Measurements from ENCODE around the gene CARMIL3.

The CARMIL3 gene

DNA sequence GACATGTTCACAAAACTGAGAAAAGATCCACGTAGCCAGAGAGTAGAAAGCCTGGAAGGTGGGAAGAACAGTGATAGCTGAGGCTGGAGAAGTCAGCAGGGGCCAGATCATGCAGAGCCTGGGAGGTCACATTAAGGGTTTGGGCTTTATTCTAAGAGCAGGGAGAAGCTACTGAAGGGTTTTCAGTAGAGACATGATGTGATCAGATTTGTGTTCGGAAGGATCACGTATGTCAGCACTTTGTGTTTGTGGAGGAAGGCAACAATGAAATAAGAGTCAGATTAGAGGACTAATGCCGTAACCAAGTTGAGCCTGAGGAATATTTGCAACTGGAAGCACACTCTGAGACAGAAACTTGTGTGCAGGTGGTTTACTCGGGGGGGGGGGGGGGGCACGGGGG lies 38.1 kb downstream of the CARMIL3 start:
- Histone ChIP-seq H3K4me1 (ENCODE audit: insufficient read depth, low read length, severe bottlenecking) (peaks cover 8% of the 10 kb centered on the region), H3K4me2 (ENCODE audit: low read length) (no peak overlapping the region), H3F3A (ENCODE audit: insufficient read depth, low read length) (no peaks in the 10 kb centered on the region), H2AFZ (ENCODE audit: low read length) (no peak overlapping the region), H3K36me3 (ENCODE audit: insufficient read depth, low read length) (no peaks in the 10 kb centered on the region), H3K9me3 (ENCODE audit: low read length) (no peaks in the 10 kb centered on the region), H3K9ac (ENCODE audit: low read length) (no peak overlapping the region), H3K9me2 (ENCODE audit: low read depth, low read length) (no peaks in the 10 kb centered on the region), H4K20me1 (ENCODE audit: insufficient read depth, low read length) (no peaks in the 10 kb centered on the region), H3K79me2 (ENCODE audit: insufficient read depth, low read length) (no peaks in the 10 kb centered on the region), H3K27ac (ENCODE audit: low read depth, low read length, poor library complexity, severe bottlenecking) (no peak overlapping the region), H3K27me3 (ENCODE audit: insufficient read depth, low read length) (no peaks in the 10 kb centered on the region), H3K4me3 (ENCODE audit: low read depth, low read length, poor library complexity, severe bottlenecking) (no peak overlapping the region)
- TF ChIP-seq, protein P1, sequence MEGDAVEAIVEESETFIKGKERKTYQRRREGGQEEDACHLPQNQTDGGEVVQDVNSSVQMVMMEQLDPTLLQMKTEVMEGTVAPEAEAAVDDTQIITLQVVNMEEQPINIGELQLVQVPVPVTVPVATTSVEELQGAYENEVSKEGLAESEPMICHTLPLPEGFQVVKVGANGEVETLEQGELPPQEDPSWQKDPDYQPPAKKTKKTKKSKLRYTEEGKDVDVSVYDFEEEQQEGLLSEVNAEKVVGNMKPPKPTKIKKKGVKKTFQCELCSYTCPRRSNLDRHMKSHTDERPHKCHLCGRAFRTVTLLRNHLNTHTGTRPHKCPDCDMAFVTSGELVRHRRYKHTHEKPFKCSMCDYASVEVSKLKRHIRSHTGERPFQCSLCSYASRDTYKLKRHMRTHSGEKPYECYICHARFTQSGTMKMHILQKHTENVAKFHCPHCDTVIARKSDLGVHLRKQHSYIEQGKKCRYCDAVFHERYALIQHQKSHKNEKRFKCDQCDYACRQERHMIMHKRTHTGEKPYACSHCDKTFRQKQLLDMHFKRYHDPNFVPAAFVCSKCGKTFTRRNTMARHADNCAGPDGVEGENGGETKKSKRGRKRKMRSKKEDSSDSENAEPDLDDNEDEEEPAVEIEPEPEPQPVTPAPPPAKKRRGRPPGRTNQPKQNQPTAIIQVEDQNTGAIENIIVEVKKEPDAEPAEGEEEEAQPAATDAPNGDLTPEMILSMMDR (IDR thresholded peaks at IDR 0.05; ENCODE audit: low read length) = no peak
- TF ChIP-seq EZH2 (IDR thresholded peaks at IDR 0.05; ENCODE audit: borderline replicate concordance, low read length) = no peak

GRCh38 chr14:24092110-24092504 lies 40.3 kb downstream of the CARMIL3 start:
- H3K9me2 ChIP-seq (ENCODE audit: low read depth, low read length) = no peaks in the 10 kb centered on the region
- H3K27ac ChIP-seq (ENCODE audit: low read depth, low read length, poor library complexity, severe bottlenecking) = no peak overlapping the region
- no peaks in the 10 kb centered on the region for H3K27me3 ChIP-seq (ENCODE audit: insufficient read depth, low read length)
- H3K9ac ChIP-seq (ENCODE audit: low read length) = no peak overlapping the region
- no peaks in the 10 kb centered on the region for H3F3A ChIP-seq (ENCODE audit: insufficient read depth, low read length)
- no peak for TF ChIP-seq EZH2 (IDR thresholded peaks at IDR 0.05; ENCODE audit: borderline replicate concordance, low read length)
- TF ChIP-seq, protein P1 (IDR thresholded peaks at IDR 0.05; ENCODE audit: low read length) = no peak
- no peak overlapping the region for H2AFZ ChIP-seq (ENCODE audit: low read length)
- no peaks in the 10 kb centered on the region for H3K36me3 ChIP-seq (ENCODE audit: insufficient read depth, low read length)
- no peak overlapping the region for H3K4me3 ChIP-seq (ENCODE audit: low read depth, low read length, poor library complexity, severe bottlenecking)
- no peaks in the 10 kb centered on the region for H4K20me1 ChIP-seq (ENCODE audit: insufficient read depth, low read length)
- H3K4me1 ChIP-seq (ENCODE audit: insufficient read depth, low read length, severe bottlenecking) = peaks cover 19% of the 10 kb centered on the region
- H3K79me2 ChIP-seq (ENCODE audit: insufficient read depth, low read length) = no peaks in the 10 kb centered on the region
- no peak overlapping the region for H3K4me2 ChIP-seq (ENCODE audit: low read length)
- H3K9me3 ChIP-seq (ENCODE audit: low read length) = no peaks in the 10 kb centered on the region

DNA sequence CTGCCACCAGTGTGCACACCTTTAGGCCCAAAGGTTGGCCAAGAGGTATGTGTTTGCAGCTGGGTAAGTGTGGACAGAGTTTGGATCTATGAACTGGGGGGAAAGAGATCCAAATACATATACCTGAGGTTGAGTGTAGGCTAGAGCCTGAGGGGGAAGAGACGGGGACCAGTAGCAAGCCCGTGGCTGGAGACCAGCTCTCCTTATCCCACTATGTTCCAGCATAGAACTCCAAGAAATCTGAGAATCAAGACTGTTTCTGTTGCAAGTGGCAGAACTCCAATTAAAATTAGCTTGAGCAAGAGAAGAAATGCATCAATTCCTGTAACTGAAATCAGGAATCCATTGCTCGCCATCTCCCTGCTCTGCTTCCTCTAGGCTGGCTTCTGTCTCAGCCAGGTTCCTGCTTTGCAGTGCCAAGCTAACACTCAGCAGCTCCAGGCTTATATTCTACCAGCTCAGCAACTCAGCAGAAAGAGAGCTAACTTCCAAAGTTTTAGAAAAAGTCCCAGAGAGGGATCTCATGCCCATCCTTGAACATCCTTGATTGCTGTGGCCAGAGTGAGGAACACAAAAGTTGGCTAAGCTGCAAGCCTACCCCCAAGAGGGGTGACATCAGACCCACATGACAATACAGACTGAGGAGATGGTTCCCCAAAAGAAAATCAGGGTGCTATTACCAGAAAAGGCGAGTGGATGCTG lies 40.8 kb downstream of the CARMIL3 start:
- Histone ChIP-seq H3K27ac (ENCODE audit: low read depth, low read length, poor library complexity, severe bottlenecking) (no peak overlapping the region), H3K27me3 (ENCODE audit: insufficient read depth, low read length) (no peaks in the 10 kb centered on the region), H3K9ac (ENCODE audit: low read length) (no peak overlapping the region), H3K4me2 (ENCODE audit: low read length) (no peak overlapping the region), H3K79me2 (ENCODE audit: insufficient read depth, low read length) (no peaks in the 10 kb centered on the region), H3F3A (ENCODE audit: insufficient read depth, low read length) (no peaks in the 10 kb centered on the region), H3K4me1 (ENCODE audit: insufficient read depth, low read length, severe bottlenecking) (peaks cover 19% of the 10 kb centered on the region), H2AFZ (ENCODE audit: low read length) (no peak overlapping the region), H4K20me1 (ENCODE audit: insufficient read depth, low read length) (no peaks in the 10 kb centered on the region), H3K9me3 (ENCODE audit: low read length) (no peaks in the 10 kb centered on the region), H3K9me2 (ENCODE audit: low read depth, low read length) (no peaks in the 10 kb centered on the region), H3K4me3 (ENCODE audit: low read depth, low read length, poor library complexity, severe bottlenecking) (no peak overlapping the region), H3K36me3 (ENCODE audit: insufficient read depth, low read length) (no peaks in the 10 kb centered on the region)
- TF ChIP-seq EZH2 (IDR thresholded peaks at IDR 0.05; ENCODE audit: borderline replicate concordance, low read length) = no peak
- TF ChIP-seq, protein P1 (IDR thresholded peaks at IDR 0.05; ENCODE audit: low read length) = no peak
